SK-N-SH (cell line): ENCODE results near the gene CNFN.

Source experiments
- CTCF ChIP-seq: fragments of 200-600 bp; sonication (generic); IDR thresholded peaks from 2 replicates; pipeline ENCODE4 v1.6.1; 2017; ENCODE audit warnings: antibody characterized with exemption, mild to moderate bottlenecking, moderate library complexity
- EP300 ChIP-seq, 2 experiments: IDR thresholded peaks; 2 replicates each; pipeline versions ENCODE4 v1.4.0 to v1.6.1; 2012; ENCODE audit warnings: borderline replicate concordance in 1 of 2, low read depth in 1 of 2, low read length in 1 of 2
- EZH2phosphoT487 ChIP-seq: fragments of 200-600 bp; sonication (generic); IDR thresholded peaks from 2 replicates; pipeline ENCODE4 v1.6.1; 2017; ENCODE audit warnings: low read depth, mixed run types, mild to moderate bottlenecking, antibody characterized with exemption, moderate library complexity, borderline replicate concordance
- JUND ChIP-seq: IDR thresholded peaks from 2 replicates; pipeline ENCODE4 v1.4.0; 2012
- POLR2AphosphoS5 ChIP-seq: IDR thresholded peaks from 2 replicates; pipeline ENCODE4 v1.6.1; 2012; ENCODE audit warnings: low read depth, low read length
- SIN3A ChIP-seq: IDR thresholded peaks from 2 replicates; pipeline ENCODE4 v1.6.1; 2012; ENCODE audit warnings: low read depth, mild to moderate bottlenecking, low read length, moderate library complexity, borderline replicate concordance
- TAF1 ChIP-seq: IDR thresholded peaks from 2 replicates; pipeline ENCODE4 v1.6.1; 2012; ENCODE audit warnings: low read depth, mild to moderate bottlenecking, low read length, moderate library complexity, borderline replicate concordance
- TF ChIP-seq, protein P1 (sequence below): IDR thresholded peaks from 2 replicates; pipeline ENCODE4 v1.6.1; 2012; ENCODE audit warnings: mild to moderate bottlenecking, low read depth, low read length, moderate library complexity
- TF ChIP-seq, protein P2 (sequence below): IDR thresholded peaks from 2 replicates; pipeline ENCODE4 v1.4.0; 2012; ENCODE audit warnings: low read depth, borderline replicate concordance

DNA sequence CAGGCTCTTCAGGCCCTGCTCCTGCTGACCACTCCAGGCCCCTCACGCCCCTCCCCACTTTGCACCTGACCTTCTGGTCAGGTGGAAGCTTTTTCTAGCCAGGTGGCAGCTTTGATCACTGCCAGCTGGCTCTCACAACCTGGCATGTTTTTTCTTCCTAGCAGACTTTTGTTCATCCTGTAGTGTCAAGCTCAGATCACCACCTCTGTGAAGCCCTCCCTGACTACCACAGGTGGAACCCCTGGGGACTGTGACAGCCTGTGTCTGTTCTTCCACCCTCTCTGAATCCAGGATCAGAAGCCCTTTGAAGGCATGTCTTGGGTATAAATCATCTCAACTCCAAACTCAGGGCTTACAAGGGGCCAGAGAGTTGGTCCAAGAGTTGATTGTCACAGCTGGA lies 10.3 kb upstream of the CNFN start:
- TF ChIP-seq CTCF (no peak), JUND (no peak), POLR2AphosphoS5 (no peak), EP300 (IDR thresholded peaks at IDR 0.05; ENCODE audit: borderline replicate concordance in 1 of 2, low read depth in 1 of 2, low read length in 1 of 2) (no peak), SIN3A (no peak), EZH2phosphoT487 (no peak), TAF1 (no peak)
- TF ChIP-seq, protein P1, sequence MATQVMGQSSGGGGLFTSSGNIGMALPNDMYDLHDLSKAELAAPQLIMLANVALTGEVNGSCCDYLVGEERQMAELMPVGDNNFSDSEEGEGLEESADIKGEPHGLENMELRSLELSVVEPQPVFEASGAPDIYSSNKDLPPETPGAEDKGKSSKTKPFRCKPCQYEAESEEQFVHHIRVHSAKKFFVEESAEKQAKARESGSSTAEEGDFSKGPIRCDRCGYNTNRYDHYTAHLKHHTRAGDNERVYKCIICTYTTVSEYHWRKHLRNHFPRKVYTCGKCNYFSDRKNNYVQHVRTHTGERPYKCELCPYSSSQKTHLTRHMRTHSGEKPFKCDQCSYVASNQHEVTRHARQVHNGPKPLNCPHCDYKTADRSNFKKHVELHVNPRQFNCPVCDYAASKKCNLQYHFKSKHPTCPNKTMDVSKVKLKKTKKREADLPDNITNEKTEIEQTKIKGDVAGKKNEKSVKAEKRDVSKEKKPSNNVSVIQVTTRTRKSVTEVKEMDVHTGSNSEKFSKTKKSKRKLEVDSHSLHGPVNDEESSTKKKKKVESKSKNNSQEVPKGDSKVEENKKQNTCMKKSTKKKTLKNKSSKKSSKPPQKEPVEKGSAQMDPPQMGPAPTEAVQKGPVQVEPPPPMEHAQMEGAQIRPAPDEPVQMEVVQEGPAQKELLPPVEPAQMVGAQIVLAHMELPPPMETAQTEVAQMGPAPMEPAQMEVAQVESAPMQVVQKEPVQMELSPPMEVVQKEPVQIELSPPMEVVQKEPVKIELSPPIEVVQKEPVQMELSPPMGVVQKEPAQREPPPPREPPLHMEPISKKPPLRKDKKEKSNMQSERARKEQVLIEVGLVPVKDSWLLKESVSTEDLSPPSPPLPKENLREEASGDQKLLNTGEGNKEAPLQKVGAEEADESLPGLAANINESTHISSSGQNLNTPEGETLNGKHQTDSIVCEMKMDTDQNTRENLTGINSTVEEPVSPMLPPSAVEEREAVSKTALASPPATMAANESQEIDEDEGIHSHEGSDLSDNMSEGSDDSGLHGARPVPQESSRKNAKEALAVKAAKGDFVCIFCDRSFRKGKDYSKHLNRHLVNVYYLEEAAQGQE, result no peak
- TF ChIP-seq, protein P2, sequence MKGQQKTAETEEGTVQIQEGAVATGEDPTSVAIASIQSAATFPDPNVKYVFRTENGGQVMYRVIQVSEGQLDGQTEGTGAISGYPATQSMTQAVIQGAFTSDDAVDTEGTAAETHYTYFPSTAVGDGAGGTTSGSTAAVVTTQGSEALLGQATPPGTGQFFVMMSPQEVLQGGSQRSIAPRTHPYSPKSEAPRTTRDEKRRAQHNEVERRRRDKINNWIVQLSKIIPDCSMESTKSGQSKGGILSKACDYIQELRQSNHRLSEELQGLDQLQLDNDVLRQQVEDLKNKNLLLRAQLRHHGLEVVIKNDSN, result no peak
